Measurements from ENCODE around the gene BAIAP2. TPM values are rescaled to one million over a fixed set of nuclear protein-coding genes. Genes with fewer than 3 reads are reported as not detected.
"Not testable (repeated sequence)": the region's sequence is repeated elsewhere in the genome, so short reads cannot be mapped to it uniquely, and the experiment has no call there.

BAIAP2 gene
- total RNA-seq, 1 donor from 2014 or later = 37.6 TPM

DNA sequence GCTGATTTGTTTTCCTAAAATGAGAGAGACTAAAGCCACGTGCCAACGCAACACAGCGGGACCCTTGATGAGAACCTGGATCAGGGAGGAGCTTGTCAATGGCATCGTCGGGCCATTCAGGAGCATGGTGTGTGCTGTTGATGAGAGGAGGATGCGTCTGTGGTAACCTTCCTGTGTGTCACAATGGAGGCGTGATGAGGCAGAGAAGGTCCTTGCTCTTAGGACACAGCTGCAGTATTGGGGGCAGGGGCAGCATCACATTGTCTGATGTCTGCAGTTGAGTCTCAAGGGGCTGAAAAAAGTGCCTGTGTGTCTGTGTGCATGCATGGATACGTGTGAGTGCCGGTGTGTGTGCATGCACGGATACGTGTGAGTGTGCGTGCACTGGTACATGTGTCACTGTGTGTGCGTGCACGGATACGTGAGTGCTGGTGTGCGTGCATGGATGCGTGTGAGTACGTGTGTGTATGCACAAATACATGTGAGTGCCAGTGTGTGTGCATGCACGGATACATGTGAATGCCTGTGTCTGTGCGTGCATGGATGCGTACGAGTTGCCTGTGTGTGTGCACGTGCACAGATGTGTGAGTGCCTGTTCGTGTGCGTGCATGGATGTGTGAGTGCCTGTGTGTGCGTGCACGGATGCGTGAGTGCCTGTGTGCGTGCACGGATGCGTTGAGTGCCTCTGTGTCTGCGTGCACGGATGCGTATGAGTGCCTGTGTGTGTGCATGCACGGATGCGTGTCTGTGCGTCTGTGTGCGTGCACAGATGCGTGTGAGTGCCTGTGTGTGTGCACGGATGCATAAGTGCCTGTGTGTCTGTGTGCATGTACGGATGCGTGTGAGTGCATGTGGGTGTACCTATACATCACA lies 39.3 kb downstream of the BAIAP2 start:
- Mint-ChIP-seq H3K27ac (no peak overlapping the region), H3K4me3 (ENCODE audit: low read depth) (no peak overlapping the region), H3K27me3 (no peaks in the 10 kb centered on the region), H3K9me3 (ENCODE audit: low read depth) (no peaks in the 10 kb centered on the region), H3K4me1 (ENCODE audit: low read depth) (peaks cover 13% of the 10 kb centered on the region), H3K36me3 (ENCODE audit: insufficient read depth) (no peaks in the 10 kb centered on the region)
- DNase-seq (ENCODE audit: low spot score, unreplicated experiment) = no peak
- TF ChIP-seq, protein P1, sequence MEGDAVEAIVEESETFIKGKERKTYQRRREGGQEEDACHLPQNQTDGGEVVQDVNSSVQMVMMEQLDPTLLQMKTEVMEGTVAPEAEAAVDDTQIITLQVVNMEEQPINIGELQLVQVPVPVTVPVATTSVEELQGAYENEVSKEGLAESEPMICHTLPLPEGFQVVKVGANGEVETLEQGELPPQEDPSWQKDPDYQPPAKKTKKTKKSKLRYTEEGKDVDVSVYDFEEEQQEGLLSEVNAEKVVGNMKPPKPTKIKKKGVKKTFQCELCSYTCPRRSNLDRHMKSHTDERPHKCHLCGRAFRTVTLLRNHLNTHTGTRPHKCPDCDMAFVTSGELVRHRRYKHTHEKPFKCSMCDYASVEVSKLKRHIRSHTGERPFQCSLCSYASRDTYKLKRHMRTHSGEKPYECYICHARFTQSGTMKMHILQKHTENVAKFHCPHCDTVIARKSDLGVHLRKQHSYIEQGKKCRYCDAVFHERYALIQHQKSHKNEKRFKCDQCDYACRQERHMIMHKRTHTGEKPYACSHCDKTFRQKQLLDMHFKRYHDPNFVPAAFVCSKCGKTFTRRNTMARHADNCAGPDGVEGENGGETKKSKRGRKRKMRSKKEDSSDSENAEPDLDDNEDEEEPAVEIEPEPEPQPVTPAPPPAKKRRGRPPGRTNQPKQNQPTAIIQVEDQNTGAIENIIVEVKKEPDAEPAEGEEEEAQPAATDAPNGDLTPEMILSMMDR (IDR thresholded peaks at IDR 0.05; ENCODE audit: unreplicated experiment) = no peak

DNA sequence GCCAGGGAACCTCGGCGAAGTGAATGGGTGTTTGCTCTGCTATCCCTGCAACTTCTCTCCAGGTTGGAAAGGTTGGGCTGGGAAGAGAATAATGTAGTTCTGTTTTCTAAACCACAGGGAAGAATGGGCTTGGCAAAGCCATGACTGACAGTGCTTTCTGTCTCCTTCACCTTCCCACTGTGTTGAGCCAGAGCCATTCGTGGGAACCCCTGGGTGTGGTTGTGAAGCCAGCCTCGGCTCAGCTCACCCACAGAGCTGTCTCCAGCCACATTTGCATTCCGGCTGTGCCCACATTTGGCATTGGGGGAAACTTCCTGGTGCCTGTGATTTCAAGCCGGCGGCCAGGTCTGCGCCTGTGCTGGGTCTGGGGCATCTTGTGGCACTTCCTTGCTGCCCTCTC lies 39.9 kb downstream of the BAIAP2 start:
- Mint-ChIP-seq H3K9me3 (ENCODE audit: low read depth) (no peaks in the 10 kb centered on the region), H3K27me3 (no peaks in the 10 kb centered on the region), H3K4me3 (ENCODE audit: low read depth) (no peak overlapping the region), H3K27ac (no peak overlapping the region), H3K36me3 (ENCODE audit: insufficient read depth) (no peaks in the 10 kb centered on the region), H3K4me1 (ENCODE audit: low read depth) (peaks cover 13% of the 10 kb centered on the region)
- TF ChIP-seq, protein P1 (IDR thresholded peaks at IDR 0.05; ENCODE audit: unreplicated experiment) = no peak
- DNase-seq (ENCODE audit: low spot score, unreplicated experiment) = no peak

DNA sequence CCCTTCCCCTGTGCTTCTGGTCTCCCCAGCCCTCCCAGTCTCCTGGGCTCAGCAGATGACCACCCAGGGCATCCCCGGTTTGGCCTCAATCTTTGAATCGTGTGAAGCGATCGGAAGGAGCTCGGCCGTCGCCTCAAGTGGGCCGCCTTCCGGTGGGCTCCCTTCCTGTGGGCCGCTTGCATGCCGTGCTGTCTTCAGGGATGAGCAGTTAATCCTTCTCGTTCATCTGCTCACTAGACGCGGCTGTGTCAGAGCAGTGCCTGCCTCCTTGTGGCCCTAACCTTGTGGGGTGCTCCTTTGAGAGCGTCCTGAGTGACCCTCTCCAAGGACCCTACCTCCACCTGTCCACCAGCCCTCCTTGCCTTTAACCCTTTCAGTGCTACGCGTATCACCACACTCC lies 40.4 kb downstream of the BAIAP2 start:
- DNase-seq (ENCODE audit: low spot score, unreplicated experiment) = no peak
- Mint-ChIP-seq H3K9me3 (ENCODE audit: low read depth) (no peaks in the 10 kb centered on the region), H3K27me3 (no peaks in the 10 kb centered on the region), H3K27ac (no peak overlapping the region), H3K4me1 (ENCODE audit: low read depth) (peaks cover 12% of the 10 kb centered on the region), H3K36me3 (ENCODE audit: insufficient read depth) (no peaks in the 10 kb centered on the region), H3K4me3 (ENCODE audit: low read depth) (no peak overlapping the region)
- TF ChIP-seq, protein P1 (IDR thresholded peaks at IDR 0.05; ENCODE audit: unreplicated experiment) = no peak

DNA sequence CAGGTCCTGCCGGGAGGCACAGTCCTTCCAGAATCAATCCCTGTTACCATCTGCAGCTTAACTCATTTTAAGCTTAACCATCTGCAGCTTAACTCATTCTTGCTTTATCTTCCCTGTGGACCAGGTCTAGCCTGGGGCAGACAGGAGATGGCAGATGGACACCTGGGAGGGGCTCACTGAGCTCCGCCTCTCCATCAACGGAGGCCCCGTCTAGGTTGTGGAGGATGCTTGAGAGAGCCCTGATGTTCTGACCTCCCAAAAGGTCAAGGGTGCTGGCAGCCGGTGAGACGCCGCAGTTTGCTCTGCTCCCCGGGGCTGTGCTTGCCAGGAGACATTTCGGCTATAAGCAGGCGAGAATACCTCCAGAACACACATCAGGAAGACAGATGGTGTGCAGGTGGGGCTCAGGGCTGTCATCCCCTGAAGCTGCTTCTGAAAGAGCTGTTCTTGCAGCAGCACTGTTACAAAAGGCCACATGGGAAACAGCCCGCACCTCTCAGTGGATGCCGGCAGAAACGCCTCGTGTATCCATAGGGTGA lies 41.3 kb downstream of the BAIAP2 start:
- H3K4me3 Mint-ChIP-seq (ENCODE audit: low read depth) = no peak overlapping the region
- no peaks in the 10 kb centered on the region for H3K36me3 Mint-ChIP-seq (ENCODE audit: insufficient read depth)
- H3K9me3 Mint-ChIP-seq (ENCODE audit: low read depth) = no peaks in the 10 kb centered on the region
- H3K27me3 Mint-ChIP-seq = no peaks in the 10 kb centered on the region
- H3K27ac Mint-ChIP-seq = no peak overlapping the region
- peaks cover 7% of the 10 kb centered on the region for H3K4me1 Mint-ChIP-seq (ENCODE audit: low read depth)
- no peak for DNase-seq (ENCODE audit: low spot score, unreplicated experiment)
- TF ChIP-seq, protein P1 (IDR thresholded peaks at IDR 0.05; ENCODE audit: unreplicated experiment) = no peak

DNA sequence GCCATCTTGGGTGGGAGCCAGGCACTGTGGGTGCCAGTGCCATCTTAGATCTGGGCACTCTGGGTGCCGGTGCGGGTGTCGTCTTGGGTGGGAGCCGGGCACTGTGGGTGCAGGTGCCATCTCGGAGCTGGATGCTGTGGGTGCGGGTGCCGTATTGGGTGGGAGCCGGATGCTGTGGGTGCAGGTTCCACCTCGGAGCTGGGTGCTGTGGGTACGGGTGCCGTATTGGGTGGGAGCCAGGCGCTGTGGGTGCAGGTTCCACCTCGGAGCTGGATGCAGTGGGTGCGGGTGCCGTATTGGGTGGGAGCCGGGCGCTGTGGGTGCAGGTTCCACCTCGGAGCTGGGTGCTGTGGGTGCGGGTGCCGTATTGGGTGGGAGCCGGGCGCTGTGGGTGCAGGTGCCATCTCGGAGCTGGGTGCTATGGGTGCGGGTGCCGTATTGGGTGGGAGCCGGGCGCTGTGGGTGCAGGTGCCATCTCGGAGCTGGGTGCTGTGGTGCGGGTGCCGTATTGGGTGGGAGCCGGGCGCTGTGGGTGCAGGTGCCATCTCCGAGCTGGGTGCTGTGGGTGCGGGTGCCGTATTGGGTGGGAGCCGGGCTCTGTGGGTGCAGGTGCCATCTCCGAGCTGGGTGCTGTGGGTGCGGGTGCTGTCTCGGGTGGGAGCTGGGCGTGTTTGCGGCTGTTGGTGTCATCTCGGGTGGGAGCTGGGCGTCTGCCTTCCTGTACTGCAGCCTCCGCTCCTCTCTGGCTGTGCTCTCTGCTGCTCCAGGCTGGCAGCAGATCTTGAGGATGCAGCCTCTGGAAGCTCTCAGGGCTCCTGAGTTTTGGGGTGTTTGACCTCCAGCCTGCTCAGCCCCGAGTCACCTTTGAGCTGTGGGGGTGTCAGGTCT lies 43.3 kb downstream of the BAIAP2 start:
- not testable (repeated sequence) for DNase-seq (ENCODE audit: low spot score, unreplicated experiment); H3K27ac Mint-ChIP-seq; H3K36me3 Mint-ChIP-seq (ENCODE audit: insufficient read depth); H3K27me3 Mint-ChIP-seq; H3K4me1 Mint-ChIP-seq (ENCODE audit: low read depth); H3K4me3 Mint-ChIP-seq (ENCODE audit: low read depth); H3K9me3 Mint-ChIP-seq (ENCODE audit: low read depth)

All from progenitor cell of endocrine pancreas (in vitro differentiated cells).